COR-L47 (cell line): ENCODE data around the gene UNCX.
"Not testable (repeated sequence)": the region's sequence is repeated elsewhere in the genome, so short reads cannot be mapped to it uniquely, and the experiment has no call there.

Source experiments
- DNase-seq: peaks from one replicate; lab custom pipeline; 2025; lab: John Stamatoyannopoulos, UW

The UNCX gene

DNA sequence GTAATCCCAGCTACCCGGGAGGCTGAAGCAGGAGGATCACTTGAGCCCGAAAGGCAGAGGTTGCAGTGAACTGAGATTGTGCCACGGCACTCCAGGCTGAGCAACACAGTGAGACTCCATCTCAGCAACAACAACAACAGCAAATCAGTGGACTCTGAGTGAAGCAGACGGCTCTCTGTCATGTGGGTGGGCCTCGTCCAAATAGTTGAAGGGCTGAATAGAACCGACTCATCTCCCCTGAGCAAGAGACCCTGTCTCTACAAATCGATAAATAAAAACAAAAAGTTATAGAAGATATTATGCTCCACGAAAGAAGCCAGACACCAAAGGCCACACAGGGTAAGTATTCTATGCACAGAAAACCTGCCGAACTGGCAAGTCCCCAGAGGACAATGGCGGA, 45.9 kb downstream of the UNCX start:
- DNase-seq, result no peak

DNA sequence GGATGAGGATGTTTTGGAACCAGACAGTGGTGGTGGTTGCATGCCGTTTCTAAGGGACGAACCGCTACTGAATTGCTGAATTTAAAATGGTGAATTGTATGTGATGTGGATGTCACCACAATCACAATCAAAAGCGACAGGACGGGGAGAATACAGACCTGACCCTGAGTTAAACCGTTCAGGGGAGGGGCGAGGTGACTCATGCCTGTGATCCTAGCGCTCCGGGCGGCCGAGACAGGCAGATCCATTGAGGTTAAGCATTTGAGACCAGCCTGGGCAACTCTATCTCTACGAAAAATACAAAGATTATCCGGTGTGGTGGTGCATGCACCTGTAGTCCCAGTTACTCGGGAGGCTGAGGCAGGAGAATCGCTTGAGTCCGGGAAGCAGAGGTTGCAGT, 46.4 kb downstream of the UNCX start:
- no peak for DNase-seq

DNA sequence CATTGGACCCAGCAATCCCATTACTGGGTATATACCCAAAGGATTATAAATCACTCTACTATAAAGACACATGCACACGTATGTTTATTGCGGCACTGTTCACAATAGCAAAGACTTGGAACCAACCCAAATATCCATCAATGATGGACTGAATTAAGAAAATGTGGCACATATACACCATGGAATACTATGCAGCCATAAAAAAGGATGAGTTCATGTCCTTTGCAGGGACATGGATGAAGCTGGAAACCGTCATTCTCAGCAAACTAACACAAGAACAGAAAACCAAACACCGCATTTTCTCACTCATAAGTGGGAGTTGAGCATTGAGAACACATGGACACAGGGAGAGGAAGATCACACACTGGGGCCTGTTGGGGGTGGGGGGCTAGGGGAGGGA, 47.2 kb downstream of the UNCX start:
- not testable (repeated sequence) for DNase-seq

DNA sequence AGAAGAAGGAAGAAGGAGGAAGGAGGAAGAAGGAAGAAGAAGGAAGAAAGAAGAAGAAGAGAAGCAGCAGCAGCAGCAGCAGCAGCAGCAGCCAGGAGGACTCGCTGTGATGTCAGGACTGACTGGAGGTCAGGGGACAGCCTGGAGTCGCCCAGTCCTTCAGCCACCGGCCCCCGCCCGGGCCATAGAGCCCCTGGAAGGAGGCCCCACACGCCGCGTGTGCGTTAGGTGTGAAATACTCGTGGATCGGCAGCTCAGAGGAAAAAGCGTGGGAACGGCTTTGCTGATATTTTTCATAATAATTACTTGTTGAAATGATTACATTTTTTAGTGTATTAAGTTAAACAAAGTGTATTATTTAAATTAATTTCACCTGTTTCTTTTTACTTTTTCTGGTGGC, 48.4 kb downstream of the UNCX start:
- no peak for DNase-seq

DNA sequence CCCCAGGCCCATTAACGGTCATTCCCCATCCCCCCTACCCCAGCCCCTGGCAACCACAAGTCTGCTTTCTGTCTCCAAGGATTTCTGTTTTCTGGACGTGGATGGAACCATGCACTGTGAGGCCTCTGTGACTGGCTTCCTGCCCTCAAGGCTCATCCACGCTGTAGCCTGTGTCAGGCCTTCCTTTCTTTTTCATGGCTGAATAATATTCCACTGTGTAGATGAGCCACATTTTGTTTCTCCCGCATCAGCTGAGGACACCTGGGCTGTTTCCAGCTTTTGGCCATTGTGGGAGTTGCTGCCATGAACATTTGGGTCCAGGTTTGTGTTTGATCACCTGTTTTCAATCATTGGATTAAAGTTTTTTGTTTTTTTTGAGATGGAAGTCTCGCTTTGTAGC, 50.0 kb downstream of the UNCX start:
- DNase-seq, result no peak

DNA sequence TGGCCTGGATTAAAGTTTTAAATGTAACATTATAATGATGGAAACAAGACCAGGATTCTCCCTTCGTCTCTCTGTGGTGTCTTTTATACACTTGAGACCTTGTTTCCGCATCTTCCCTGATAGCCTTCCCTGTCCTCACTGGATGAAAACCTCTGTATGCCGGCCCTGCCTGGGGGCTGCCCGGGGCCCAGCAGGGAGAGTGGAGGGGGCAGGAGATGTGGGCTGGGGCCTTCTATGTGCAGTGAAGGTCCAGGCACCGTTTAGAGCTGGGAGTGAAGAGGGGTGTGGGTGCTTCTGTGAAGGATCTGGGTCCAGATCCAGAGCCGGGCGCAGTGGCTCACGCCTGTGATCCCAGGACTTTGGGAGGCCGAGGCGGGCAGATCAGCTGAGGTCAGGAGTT, 50.7 kb downstream of the UNCX start:
- DNase-seq, result no peak

DNA sequence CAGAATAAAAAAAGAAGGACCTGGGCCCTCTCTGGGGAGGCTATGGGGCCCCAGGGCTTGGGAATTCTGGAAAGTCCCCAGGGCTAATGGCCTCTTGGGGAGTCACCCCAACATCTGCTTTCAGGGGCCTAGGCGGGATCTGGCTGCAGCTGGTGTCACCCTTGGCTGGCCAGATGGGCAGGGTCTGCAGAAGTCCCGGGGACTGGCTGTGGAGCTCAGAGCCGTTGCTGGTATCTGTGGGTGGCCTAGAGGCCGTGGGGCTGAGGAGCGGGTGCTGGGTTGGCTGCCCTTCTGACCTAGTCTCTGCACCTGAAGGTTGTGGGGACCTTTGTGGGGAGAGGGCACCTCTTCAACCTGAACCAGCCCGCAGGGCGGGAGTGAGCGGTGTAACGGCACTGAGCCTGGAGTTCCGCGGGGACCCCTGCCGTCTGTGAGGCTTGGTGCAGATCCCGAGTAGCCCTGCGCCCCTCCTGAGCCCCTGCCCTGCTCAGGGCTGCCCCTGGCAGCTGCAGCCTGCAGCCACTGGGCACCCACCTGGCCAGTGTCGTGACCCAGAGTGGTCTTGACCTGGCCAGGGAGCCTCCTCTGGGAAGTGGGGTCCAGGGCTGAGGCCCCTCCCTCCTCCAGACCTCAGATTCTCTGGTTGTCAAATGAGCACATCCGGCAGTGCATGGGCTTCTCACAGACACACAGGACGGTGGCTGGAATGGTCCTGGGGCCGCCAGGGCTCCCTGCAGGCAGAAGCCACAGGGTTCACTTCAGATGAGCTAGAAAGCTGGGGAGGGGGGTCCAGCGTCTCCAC, 51.5 kb downstream of the UNCX start:
- no peak for DNase-seq

DNA sequence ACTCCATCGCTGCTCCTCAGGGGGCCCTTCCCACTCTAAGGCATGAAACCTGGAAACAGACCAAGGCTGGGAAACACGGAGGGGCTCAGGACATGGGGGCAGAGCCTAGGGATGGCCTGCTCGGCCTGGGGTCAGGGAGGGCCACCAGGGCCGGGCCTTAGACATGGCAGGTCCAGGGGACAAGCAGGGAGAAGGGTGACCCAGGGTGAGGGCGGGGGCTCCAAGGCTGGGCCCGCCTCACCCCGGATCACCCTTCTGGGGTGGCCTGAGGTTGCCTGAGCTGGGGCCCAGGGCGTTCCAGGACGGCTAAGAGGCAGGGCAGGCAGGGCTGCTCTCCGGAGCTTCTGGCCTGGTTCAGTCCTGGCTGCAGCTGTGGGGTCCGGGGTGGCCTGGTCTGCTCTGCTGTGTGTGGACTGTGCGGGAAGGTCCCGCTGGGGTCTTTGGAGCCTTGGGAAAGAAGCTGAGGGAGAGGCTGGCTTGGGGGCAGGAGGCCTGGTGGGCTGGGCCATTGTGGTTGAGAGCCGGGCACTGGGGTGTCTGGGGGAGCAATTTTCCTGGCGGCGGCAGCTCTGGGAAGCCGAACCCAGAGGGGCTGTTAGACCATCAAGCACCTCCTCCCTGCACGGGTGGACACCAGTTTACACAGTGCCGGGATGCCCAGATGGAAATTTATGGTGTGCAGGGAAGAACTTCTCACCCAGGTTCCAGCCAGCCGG, 52.2 kb downstream of the UNCX start:
- DNase-seq, result no peak

DNA sequence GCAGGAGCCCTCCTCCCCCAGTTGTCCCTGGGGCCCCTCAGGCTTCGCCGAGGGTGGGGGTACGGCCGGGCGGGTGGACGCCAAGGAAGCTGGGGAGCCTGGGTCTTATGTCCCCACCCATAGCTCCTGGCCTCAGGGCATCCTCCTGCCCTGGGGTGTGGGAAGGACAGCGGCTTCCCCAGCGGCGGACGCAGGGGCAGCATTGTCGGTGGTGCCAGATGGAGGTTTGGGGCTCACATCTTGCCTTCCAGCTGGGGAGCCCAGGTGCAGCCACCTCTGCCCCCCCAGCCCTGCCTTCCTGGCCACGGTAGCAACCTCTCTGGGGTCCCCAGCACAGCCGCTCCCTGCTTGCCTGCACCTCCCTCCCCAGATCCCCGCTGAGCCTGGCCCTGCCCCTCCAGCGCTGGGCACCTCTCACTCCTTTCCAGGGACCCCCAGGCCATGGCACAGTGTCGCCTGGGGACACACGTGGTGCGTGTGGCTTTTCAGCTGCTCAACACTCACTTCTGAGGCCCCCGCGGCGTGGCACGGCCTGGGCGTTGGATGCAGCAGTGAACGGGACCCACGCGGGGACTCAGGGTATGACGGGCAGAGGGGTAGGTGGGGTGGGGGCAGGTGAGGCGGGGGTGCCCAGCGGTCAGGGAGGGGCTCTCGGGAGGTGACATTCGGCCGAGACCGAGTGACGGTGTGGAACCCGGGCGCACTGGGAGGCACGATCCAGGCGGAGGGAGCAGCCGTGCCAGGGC, 53.1 kb downstream of the UNCX start:
- no peak for DNase-seq
